Measurements from ENCODE around the gene RGMB.
A peak's percentile ranks its signal among the peaks of the same experiment; 100 is the strongest.
"Not testable (repeated sequence)": the region's sequence is repeated elsewhere in the genome, so short reads cannot be mapped to it uniquely, and the experiment has no call there.

Gene RGMB

GRCh38 chr5:98773464-98774191 is at the start of gene RGMB:
TSS of gene RGMB (plus strand) at chr5:98773663. CDS start at chr5:98774071, 408 bp downstream.
- DNase-seq (ENCODE audit: low read depth): peak; percentile 49

GRCh38 chr5:98726258-98726657 is 47.2 kb upstream of the RGMB start:
- DNase-seq (ENCODE audit: low read depth): no peak

GRCh38 chr5:98727686-98728085 is 45.8 kb upstream of the RGMB start:
- no peak for DNase-seq (ENCODE audit: low read depth)

GRCh38 chr5:98734646-98735045 is 38.8 kb upstream of the RGMB start:
- no peak for DNase-seq (ENCODE audit: low read depth)

GRCh38 chr5:98735806-98736507 is 37.5 kb upstream of the RGMB start:
- no peak for DNase-seq (ENCODE audit: low read depth)

GRCh38 chr5:98736753-98737152 is 36.7 kb upstream of the RGMB start:
- no peak for DNase-seq (ENCODE audit: low read depth)

GRCh38 chr5:98737441-98737840 is 36.0 kb upstream of the RGMB start:
- DNase-seq (ENCODE audit: low read depth): not testable (repeated sequence)

GRCh38 chr5:98738481-98739149 is 34.8 kb upstream of the RGMB start:
- not testable (repeated sequence) for DNase-seq (ENCODE audit: low read depth)

GRCh38 chr5:98741926-98742325 is 31.5 kb upstream of the RGMB start:
- DNase-seq (ENCODE audit: low read depth): no peak

- no peak for DNase-seq (ENCODE audit: low read depth)
These were observed 30.9 kb upstream of the RGMB start for GRCh38 chr5:98742396-98743073.

GRCh38 chr5:98748259-98748658 is 25.2 kb upstream of the RGMB start:
- DNase-seq (ENCODE audit: low read depth): not testable (repeated sequence)

- DNase-seq (ENCODE audit: low read depth): no peak
These were observed 24.4 kb upstream of the RGMB start for GRCh38 chr5:98749046-98749445.

- DNase-seq (ENCODE audit: low read depth): no peak
These were observed 22.8 kb upstream of the RGMB start for GRCh38 chr5:98750693-98751092.

- not testable (repeated sequence) for DNase-seq (ENCODE audit: low read depth)
These were observed 21.1 kb upstream of the RGMB start for GRCh38 chr5:98752331-98752730.

- DNase-seq (ENCODE audit: low read depth): not testable (repeated sequence)
These were observed 20.7 kb upstream of the RGMB start for GRCh38 chr5:98752801-98753200.

- DNase-seq (ENCODE audit: low read depth): no peak
These were observed 20.0 kb upstream of the RGMB start for GRCh38 chr5:98753507-98753906.

GRCh38 chr5:98755406-98755805 is 18.1 kb upstream of the RGMB start:
- DNase-seq (ENCODE audit: low read depth): no peak

- no peak for DNase-seq (ENCODE audit: low read depth)
These were observed 15.5 kb upstream of the RGMB start for GRCh38 chr5:98757978-98758377.

GRCh38 chr5:98763001-98763630 is 10.3 kb upstream of the RGMB start:
- no peak for DNase-seq (ENCODE audit: low read depth)

- no peak for DNase-seq (ENCODE audit: low read depth)
These were observed 7.6 kb upstream of the RGMB start for GRCh38 chr5:98765815-98766214.

GRCh38 chr5:98767581-98767980 is 5.9 kb upstream of the RGMB start:
- DNase-seq (ENCODE audit: low read depth): no peak
